Esophagus muscularis mucosa (tissue), 3 donors: Measurements from ENCODE around the gene GPC6.

Source experiments
- CTCF ChIP-seq, 3 experiments: fragments of 200-600 bp in 2 of 3; fragments of 450-650 bp in 1 of 3; sonication (generic) in 2 of 3; IDR thresholded peaks; one replicate each; pipeline ENCODE4 v1.5.1; 2017 to 2019; ENCODE audit warnings: antibody characterized with exemption in 3 of 3, mild to moderate bottlenecking in 2 of 3, moderate library complexity in 1 of 3
- EP300 ChIP-seq: sonication (generic); formaldehyde crosslinking; IDR thresholded peaks from one replicate; pipeline ENCODE4 v1.6.1; 2017; ENCODE audit warnings: antibody characterized with exemption

DNA sequence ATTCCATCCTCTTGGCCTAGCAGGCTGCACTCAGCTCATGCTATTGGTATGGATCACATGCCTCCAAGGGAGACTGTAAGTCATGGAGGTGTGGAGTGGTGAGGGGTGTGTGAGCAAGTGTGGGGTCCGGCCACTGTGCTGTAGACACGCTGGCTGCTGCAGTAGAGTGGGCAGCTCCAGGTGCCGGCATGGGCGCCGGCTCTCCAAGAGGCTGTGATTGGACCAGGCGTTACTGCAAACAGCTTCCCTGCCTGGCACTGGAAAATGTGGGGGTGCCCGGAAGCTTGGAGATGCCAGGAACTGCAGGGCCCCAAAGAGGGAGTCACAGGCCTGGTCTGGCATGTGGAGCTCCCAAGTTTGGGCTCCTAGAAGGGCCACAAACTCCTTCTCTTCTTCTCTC, 245.7 kb downstream of the GPC6 start:
- TF ChIP-seq CTCF (IDR thresholded peaks at IDR 0.05), result no peak
- no peak for TF ChIP-seq EP300
